Lower leg skin (tissue), 4 donors: Measurements from ENCODE around the gene ATOX1. TPM values are rescaled to one million over a fixed set of nuclear protein-coding genes. Genes with fewer than 3 reads are reported as not detected.

Experiments
- DNase-seq, 2 donors: peaks; one replicate each; pipeline ENCODE4 v3.0.0-alpha.2; 2019; ENCODE audit warnings: low spot score in 2 of 2
- H3K4me3 ChIP-seq: fragments of 200-600 bp; sonication (generic); 2 replicates; pipeline ENCODE4 v1.5.1; 2017; ENCODE audit warnings: mild to moderate bottlenecking, low read depth; ENCODE audit not compliant: poor library complexity, severe bottlenecking
- CTCF ChIP-seq, 3 donors: fragments of 450-650 bp; IDR thresholded peaks; one replicate each; pipeline ENCODE4 v1.5.1; 2016; ENCODE audit warnings: antibody characterized with exemption in 3 of 3, mild to moderate bottlenecking in 3 of 3, moderate library complexity in 2 of 3
- POLR2A ChIP-seq, 2 donors: fragments of 450-650 bp; IDR thresholded peaks; one replicate each; pipeline ENCODE4 v1.6.1; 2016 to 2017; ENCODE audit warnings: antibody characterized with exemption in 2 of 2, mild to moderate bottlenecking in 1 of 2, moderate library complexity in 1 of 2
- WGBS, 2 donors: methylation state at CpG; one replicate each; pipeline ENCODE4 v1.1.5; 2018; 5-methylcytosine and 5-hydroxymethylcytosine counted together
- intact Hi-C: fragments of 100-400 bp; cut with DNase I; formaldehyde crosslinking; loops from one replicate; pipeline ENCODE4 v1.15.0; 2023; ENCODE audit warnings: low total_unique reads
- total RNA-seq, 4 donors: library from RNA; depleted of rRNA; stranded (reverse); fragments of >200 nt; gene quantifications; one replicate each; pipeline ENCODE4 v1.1.0, GENCODE V29; 2016

Gene ATOX1
- total RNA-seq, 4 donors from 2014 or later, result 65.5 to 137 (median 92.8) TPM

- DNase-seq, result no peak
- TF ChIP-seq POLR2A (IDR thresholded peaks at IDR 0.05) (no peak), CTCF (IDR thresholded peaks at IDR 0.05) (no peak)
- intact Hi-C loops, result no loop called here
- WGBS, 2 donors, result 81 to 89% methylated on average over 4 of the region's 4 CpGs
- H3K4me3 ChIP-seq, result no peak overlapping the region
These were observed 8.3 kb downstream of the ATOX1 start for GRCh38 chr5:151750121-151750520.

GRCh38 chr5:151745071-151745705 lies 13.2 kb downstream of the ATOX1 start:
- intact Hi-C loops, result loop anchor here (10.0 kb wide), 1 partner anchor 300 kb away; the partner anchor contains the start of gene SLC36A1
- WGBS, 2 donors, result 35 to 41% methylated on average over 7 of the region's 7 CpGs
- DNase-seq, result peak; percentile 78 to 93
- TF ChIP-seq POLR2A (IDR thresholded peaks at IDR 0.05), result no peak
- no peak overlapping the region for H3K4me3 ChIP-seq

GRCh38 chr5:151743530-151743929 lies 14.9 kb downstream of the ATOX1 start:
- DNase-seq, result no peak
- WGBS, 2 donors, result 85 to 88% methylated on average over 1 of the region's 1 CpG
- intact Hi-C loops, result loop anchor here (5.0 to 10.0 kb wide), 2 partner anchors 86 to 299 kb away; partner anchors contain the start of gene SLC36A1

GRCh38 chr5:151742870-151743294 lies 15.5 kb downstream of the ATOX1 start:
- TF ChIP-seq POLR2A (IDR thresholded peaks at IDR 0.05) (no peak), CTCF (IDR thresholded peaks at IDR 0.05) (peak in 1 of 3 donors; percentile 35)
- 46 to 55% methylated on average over 7 of the region's 7 CpGs for WGBS, 2 donors

More at GRCh38 chr5:151743530-151743929, 14.9 kb downstream of the ATOX1 start:
- H3K4me3 ChIP-seq, result no peak overlapping the region
- TF ChIP-seq CTCF (IDR thresholded peaks at IDR 0.05), result no peak
- no peak for TF ChIP-seq POLR2A (IDR thresholded peaks at IDR 0.05)

GRCh38 chr5:151741678-151742423 lies 16.6 kb downstream of the ATOX1 start:
- TF ChIP-seq CTCF (IDR thresholded peaks at IDR 0.05) (no peak), POLR2A (IDR thresholded peaks at IDR 0.05) (no peak)
- no peak overlapping the region for H3K4me3 ChIP-seq
- WGBS, 2 donors, result 79 to 80% methylated on average over 6 of the region's 6 CpGs
- intact Hi-C loops, result loop anchor here (5.0 to 10.0 kb wide), 2 partner anchors 85 to 297 kb away; partner anchors contain the start of gene SLC36A1
- DNase-seq, result no peak

More at GRCh38 chr5:151742870-151743294, 15.5 kb downstream of the ATOX1 start:
- no peak for DNase-seq
- intact Hi-C loops, result loop anchor here (5.0 to 10.0 kb wide), 2 partner anchors 86 to 298 kb away; partner anchors contain the start of gene SLC36A1
- H3K4me3 ChIP-seq, result no peak overlapping the region

GRCh38 chr5:151740958-151741373 lies 17.5 kb downstream of the ATOX1 start:
- WGBS, 2 donors, result 36 to 37% methylated on average over 2 of the region's 2 CpGs
- TF ChIP-seq CTCF (IDR thresholded peaks at IDR 0.05) (no peak), POLR2A (IDR thresholded peaks at IDR 0.05) (no peak)
- no peak overlapping the region for H3K4me3 ChIP-seq
- DNase-seq, result no peak
- intact Hi-C loops, result loop anchor here (5.0 to 10.0 kb wide), 2 partner anchors 84 to 296 kb away; partner anchors contain the start of gene SLC36A1
